ENCODE data around the gene LRP1B.

Gene LRP1B

DNA sequence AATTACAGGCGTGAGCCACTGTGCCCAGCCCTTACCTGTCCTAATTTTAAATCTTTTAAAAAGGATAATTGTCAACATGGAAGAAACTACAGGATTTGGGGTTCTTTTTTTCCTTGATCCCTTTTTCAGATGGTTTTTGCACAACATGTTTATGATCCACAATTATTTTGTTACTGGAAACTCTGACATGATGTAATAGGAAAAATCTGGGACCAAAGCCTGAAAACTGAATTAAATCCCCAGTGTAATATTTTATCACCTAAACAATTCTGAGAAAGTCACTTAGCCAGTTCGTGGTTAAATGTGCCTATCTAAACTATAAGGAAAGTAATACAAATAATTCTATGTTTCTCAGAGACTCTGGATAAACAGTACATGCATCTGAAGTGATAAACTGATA lies 1649.7 kb downstream of the LRP1B start:
- Histone ChIP-seq H3K27ac (no peak overlapping the region), H3K4me3 (no peak overlapping the region)
- no peak for DNase-seq (ENCODE audit: low spot score)
- TF ChIP-seq, protein P1, sequence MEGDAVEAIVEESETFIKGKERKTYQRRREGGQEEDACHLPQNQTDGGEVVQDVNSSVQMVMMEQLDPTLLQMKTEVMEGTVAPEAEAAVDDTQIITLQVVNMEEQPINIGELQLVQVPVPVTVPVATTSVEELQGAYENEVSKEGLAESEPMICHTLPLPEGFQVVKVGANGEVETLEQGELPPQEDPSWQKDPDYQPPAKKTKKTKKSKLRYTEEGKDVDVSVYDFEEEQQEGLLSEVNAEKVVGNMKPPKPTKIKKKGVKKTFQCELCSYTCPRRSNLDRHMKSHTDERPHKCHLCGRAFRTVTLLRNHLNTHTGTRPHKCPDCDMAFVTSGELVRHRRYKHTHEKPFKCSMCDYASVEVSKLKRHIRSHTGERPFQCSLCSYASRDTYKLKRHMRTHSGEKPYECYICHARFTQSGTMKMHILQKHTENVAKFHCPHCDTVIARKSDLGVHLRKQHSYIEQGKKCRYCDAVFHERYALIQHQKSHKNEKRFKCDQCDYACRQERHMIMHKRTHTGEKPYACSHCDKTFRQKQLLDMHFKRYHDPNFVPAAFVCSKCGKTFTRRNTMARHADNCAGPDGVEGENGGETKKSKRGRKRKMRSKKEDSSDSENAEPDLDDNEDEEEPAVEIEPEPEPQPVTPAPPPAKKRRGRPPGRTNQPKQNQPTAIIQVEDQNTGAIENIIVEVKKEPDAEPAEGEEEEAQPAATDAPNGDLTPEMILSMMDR (IDR thresholded peaks at IDR 0.05): no peak

DNA sequence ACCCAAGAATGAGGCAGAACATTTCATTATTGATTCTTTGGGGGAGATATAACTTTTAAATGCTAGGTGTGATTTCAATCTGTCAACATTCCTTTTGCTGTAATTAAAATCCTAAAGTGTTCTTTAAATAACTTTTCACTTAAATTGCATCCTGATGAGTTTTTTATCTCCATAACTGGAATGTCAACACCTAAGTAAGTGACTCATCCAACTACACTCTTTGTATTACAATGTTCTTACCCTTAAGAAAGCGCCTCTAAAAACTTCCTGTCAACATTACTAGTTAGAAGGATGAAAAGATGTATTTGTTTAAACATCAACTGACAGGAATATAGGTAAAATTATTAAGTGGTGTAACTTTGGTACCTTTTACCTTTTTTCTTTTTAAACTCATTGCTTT lies 1657.0 kb downstream of the LRP1B start:
- Histone ChIP-seq H3K27ac (no peak overlapping the region), H3K4me3 (no peak overlapping the region)
- TF ChIP-seq, protein P1 (IDR thresholded peaks at IDR 0.05): no peak
- DNase-seq (ENCODE audit: low spot score): no peak

DNA sequence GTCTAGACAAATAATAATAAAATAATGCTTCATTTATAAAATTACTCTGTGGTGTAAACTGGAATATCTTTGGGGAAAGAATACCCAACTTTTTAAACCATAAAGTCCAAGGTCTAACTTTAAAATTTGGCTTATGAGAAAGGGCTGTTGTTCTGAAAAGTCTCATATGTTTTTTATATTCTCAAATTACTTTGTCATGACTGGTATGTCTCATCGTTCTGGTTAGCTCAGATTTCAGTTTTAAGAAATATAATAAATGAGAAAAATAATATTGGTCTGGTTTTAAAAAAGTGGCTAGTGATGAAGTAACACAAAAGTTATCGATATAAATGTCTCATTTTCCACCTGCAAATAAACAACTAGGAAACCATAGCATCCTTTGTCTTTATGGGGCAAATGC lies 1658.1 kb downstream of the LRP1B start:
- H3K4me3 ChIP-seq: no peak overlapping the region
- no peak overlapping the region for H3K27ac ChIP-seq
- TF ChIP-seq, protein P1 (IDR thresholded peaks at IDR 0.05): no peak
- DNase-seq (ENCODE audit: low spot score): no peak

DNA sequence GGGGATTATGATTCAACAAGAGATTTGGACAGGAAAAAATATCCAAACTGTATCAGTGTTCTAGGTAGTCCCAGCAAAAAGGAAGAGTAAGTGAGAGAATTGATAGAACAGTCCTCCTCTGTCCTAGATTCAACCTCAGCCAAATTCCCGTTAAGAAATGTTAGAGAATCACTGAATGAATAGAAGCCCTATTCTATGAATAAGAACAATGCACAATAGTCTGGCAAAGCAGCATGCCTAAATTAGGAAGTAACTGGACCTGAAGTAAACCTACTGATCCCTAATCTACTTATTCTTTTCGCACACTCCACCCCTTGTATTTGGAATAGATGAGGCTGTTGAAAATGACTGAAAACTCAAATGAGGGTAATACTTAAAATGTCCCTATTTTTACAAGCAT lies 1665.5 kb downstream of the LRP1B start:
- Histone ChIP-seq H3K27ac (no peak overlapping the region), H3K4me3 (no peak overlapping the region)
- no peak for DNase-seq (ENCODE audit: low spot score)
- TF ChIP-seq, protein P1 (IDR thresholded peaks at IDR 0.05): no peak

DNA sequence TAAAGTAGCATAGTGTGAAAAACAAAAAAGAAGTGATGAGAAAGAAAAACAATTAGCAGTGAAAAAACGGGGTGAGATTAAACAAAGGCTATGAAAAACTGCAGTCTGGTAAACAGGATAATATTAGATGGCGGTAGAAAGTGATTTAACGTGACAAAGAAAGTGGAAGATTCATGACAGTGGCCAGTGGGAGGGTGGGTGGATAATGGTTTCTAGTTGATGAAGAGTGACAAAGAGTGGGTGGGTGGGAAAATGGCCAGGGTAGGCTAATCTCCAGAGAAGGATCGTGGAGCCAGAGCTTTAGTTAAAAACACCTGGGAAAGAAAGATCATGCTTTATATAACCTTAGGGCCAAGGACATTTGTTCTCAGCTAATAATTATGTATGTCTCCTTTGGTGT lies 1667.8 kb downstream of the LRP1B start:
- DNase-seq (ENCODE audit: low spot score): no peak
- TF ChIP-seq, protein P1 (IDR thresholded peaks at IDR 0.05): no peak
- no peak overlapping the region for H3K4me3 ChIP-seq

DNA sequence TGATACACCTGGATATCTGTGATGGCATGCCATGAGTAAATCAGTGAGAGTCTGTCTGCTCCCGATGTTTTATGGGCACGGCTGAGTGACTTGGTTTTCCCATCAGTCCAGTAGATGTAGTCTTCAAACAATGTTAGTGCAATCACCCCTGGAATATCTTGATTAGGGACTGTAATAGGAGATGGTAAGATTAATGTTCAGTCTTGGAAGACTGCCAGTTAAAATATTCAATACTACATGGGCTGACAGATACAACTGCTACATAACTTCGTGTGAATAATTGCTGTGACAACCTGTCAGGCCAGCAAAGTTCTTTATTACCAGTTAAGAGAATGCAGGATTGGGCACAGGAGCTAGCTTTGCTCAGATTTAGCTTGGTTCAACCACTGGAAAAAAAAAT lies 1673.3 kb downstream of the LRP1B start:
- no peak overlapping the region for H3K4me3 ChIP-seq
- TF ChIP-seq, protein P1 (IDR thresholded peaks at IDR 0.05): no peak
- H3K27ac ChIP-seq: no peak overlapping the region
- DNase-seq (ENCODE audit: low spot score): no peak

More for the DNA sequence above, 1667.8 kb downstream of the LRP1B start:
- H3K27ac ChIP-seq: no peak overlapping the region

DNA sequence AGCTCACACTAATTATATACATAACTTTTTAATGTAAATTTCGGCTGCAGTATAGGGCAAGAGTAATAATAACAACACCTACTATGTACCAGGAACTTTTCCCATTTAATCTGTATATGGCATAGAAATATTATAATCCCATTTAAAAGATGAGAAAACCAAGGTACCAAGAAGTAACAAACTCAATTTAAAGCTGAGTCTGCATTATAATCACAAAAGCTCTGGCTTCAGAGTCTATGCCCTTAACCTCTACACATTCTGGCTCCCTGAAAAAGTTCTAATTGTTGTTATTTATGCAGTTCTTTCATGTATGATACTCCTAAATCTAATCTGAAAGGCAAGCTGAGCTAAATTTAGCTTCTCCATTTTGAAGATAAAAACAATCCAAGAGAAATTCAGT lies 1675.5 kb downstream of the LRP1B start:
- no peak overlapping the region for H3K27ac ChIP-seq
- TF ChIP-seq, protein P1 (IDR thresholded peaks at IDR 0.05): no peak
- no peak overlapping the region for H3K4me3 ChIP-seq
- DNase-seq (ENCODE audit: low spot score): no peak

Measured in coronary artery (tissue), 2 donors.